Measurements from ENCODE around the gene ZNF76. TPM values are rescaled to one million over a fixed set of nuclear protein-coding genes. Genes with fewer than 3 reads are reported as not detected.

The ZNF76 gene
- total RNA-seq, 1 donor from 2014 or later: 32.8 TPM

DNA sequence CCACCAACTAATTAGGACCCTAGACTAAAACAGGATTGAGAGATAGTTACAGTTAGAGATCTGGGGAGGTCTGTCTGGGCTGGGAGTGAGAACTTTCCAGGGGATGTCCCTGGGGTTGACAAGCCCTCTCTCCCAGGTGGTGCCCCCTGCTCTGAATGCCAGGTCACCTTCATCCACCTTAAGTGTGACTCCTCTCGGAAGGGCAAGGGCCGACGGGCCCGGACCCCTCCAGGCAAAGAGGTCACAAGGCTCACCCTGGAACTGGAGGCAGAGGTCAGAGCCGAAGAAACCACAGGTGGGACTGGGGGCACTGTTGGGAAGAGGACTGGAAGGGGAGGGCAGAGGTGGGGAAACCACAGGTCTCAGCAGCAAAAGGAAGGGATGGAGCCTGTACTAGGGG, 17.0 kb upstream of the ZNF76 start:
- Mint-ChIP-seq H3K27ac (no peak overlapping the region), H3K4me3 (no peak overlapping the region), H3K36me3 (ENCODE audit: low read depth) (peaks cover 2% of the 10 kb centered on the region), H3K27me3 (ENCODE audit: insufficient read depth) (peaks cover 3% of the 10 kb centered on the region), H3K4me1 (ENCODE audit: low read depth) (peaks cover 7% of the 10 kb centered on the region), H3K9me3 (no peaks in the 10 kb centered on the region)
- no peak for DNase-seq (ENCODE audit: low spot score)
- intact Hi-C loops (cut with micrococcal nuclease): loop anchor here (10.0 kb wide), 1 partner anchor 358 kb away; the partner anchor contains the start of genes ANKS1A and TAF11

DNA sequence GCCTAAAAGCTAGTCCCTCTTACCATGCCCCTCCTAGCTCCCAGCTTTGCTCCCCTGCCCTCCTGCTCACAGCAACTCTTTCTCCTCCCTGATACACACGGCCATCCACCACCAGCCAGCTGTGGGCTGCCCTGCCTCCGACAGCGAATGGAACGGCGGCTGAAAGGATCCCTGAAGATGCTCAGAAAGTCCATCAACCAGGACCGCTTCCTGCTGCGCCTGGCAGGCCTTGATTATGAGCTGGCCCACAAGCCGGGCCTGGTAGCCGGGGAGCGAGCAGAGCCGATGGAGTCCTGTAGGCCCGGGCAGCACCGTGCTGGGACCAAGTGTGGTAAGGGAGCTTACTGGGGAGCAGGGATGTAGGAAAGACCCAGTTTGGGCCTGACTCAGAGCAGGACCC, 16.6 kb upstream of the ZNF76 start:
- Mint-ChIP-seq H3K4me3 (no peak overlapping the region), H3K36me3 (ENCODE audit: low read depth) (peaks cover 2% of the 10 kb centered on the region), H3K4me1 (ENCODE audit: low read depth) (peaks cover 11% of the 10 kb centered on the region), H3K27ac (no peak overlapping the region), H3K27me3 (ENCODE audit: insufficient read depth) (peaks cover 3% of the 10 kb centered on the region), H3K9me3 (no peaks in the 10 kb centered on the region)
- no peak for DNase-seq (ENCODE audit: low spot score)
- intact Hi-C loops (cut with micrococcal nuclease): loop anchor here (10.0 kb wide), 1 partner anchor 358 kb away; the partner anchor contains the start of genes ANKS1A and TAF11

DNA sequence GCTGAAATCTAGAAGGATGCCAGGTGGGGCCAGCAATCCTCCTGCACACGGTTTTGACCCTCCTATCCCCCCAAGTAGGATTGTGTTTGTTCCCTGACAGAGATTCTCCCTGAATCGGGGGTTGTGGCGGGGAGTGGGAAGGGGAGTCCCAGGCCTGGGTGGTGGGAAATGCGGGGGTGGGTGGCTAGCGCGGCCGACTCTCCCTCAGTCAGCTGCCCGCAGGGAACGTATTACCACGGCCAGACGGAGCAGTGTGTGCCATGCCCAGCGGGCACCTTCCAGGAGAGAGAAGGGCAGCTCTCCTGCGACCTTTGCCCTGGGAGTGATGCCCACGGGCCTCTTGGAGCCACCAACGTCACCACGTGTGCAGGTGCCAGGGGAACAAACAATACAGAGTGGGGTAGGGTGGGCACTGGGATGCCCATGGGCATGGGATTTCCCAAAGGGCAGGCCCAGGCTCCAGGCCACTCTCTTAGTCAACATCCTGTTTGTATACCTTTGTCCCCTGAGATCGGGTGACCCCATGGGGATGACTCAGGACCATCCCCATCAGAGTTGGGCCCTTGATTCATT, 16.1 kb upstream of the ZNF76 start:
- H3K4me3 Mint-ChIP-seq: no peak overlapping the region
- H3K9me3 Mint-ChIP-seq: no peaks in the 10 kb centered on the region
- no peak for DNase-seq (ENCODE audit: low spot score)
- no peaks in the 10 kb centered on the region for H3K27me3 Mint-ChIP-seq (ENCODE audit: insufficient read depth)
- H3K36me3 Mint-ChIP-seq (ENCODE audit: low read depth): peaks cover 2% of the 10 kb centered on the region
- H3K27ac Mint-ChIP-seq: no peak overlapping the region
- H3K4me1 Mint-ChIP-seq (ENCODE audit: low read depth): peaks cover 17% of the 10 kb centered on the region
- intact Hi-C loops (cut with micrococcal nuclease): loop anchor here (10.0 kb wide), 1 partner anchor 359 kb away; the partner anchor contains the start of genes ANKS1A and TAF11

DNA sequence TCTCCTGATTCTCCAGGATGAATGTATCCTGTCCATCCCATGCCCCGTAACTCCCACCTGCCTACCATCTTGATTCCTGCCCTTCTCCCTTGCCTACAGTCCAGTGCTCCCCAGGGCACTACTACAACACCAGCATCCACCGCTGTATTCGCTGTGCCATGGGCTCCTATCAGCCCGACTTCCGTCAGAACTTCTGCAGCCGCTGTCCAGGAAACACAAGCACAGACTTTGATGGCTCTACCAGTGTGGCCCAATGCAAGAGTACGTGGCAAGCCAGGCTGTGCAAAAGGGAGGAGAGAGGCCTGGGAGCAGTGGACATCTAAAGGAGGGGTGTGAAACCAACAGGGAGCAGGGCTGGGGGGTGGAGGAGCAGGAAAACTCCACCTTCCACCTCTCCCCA, 15.0 kb upstream of the ZNF76 start:
- intact Hi-C loops (cut with micrococcal nuclease): loop anchor here (10.0 kb wide), 1 partner anchor 360 kb away; the partner anchor contains the start of genes ANKS1A and TAF11
- peaks cover 2% of the 10 kb centered on the region for H3K36me3 Mint-ChIP-seq (ENCODE audit: low read depth)
- no peak overlapping the region for H3K4me3 Mint-ChIP-seq
- H3K27ac Mint-ChIP-seq: no peak overlapping the region
- H3K4me1 Mint-ChIP-seq (ENCODE audit: low read depth): peaks cover 24% of the 10 kb centered on the region
- DNase-seq (ENCODE audit: low spot score): no peak
- H3K9me3 Mint-ChIP-seq: no peaks in the 10 kb centered on the region
- no peaks in the 10 kb centered on the region for H3K27me3 Mint-ChIP-seq (ENCODE audit: insufficient read depth)

DNA sequence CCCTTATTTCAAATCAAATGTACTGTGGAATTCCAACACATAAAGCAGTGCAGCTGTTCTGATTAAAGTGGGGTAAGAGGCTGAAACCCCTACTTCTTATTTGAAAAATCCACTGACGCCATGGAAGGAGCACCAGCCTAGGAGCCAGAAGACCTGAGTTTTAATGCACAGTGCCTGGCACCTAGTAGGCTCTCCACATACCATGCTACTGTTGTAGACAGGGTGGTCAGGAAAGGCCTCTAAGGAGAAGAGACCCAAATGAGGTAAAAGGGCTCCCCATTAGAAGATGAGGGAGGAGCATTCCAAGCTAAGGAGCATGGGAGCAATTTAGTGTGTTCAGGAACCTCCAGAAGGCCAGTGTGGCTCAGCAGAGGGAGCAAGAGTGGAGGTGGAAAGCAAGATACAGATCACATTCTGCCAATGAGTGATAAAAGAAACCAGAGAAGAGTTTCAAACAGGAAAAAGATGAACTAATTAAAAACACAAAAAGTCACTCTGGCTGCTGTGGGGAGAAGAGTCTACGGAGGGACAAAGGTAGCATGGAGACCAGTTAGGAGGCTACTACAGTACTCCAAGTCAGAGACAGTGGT, 11.8 kb upstream of the ZNF76 start:
- intact Hi-C loops (cut with micrococcal nuclease): loop anchor here (10.0 kb wide), 1 partner anchor 363 kb away; the partner anchor contains the start of genes ANKS1A and TAF11
- DNase-seq (ENCODE audit: low spot score): no peak
- H3K36me3 Mint-ChIP-seq (ENCODE audit: low read depth): peaks cover 2% of the 10 kb centered on the region
- H3K27ac Mint-ChIP-seq: peak overlapping the region; percentile 0
- H3K9me3 Mint-ChIP-seq: no peaks in the 10 kb centered on the region
- H3K4me1 Mint-ChIP-seq (ENCODE audit: low read depth): peaks cover 27% of the 10 kb centered on the region
- no peaks in the 10 kb centered on the region for H3K27me3 Mint-ChIP-seq (ENCODE audit: insufficient read depth)
- peak overlapping the region; percentile 2 for H3K4me3 Mint-ChIP-seq

DNA sequence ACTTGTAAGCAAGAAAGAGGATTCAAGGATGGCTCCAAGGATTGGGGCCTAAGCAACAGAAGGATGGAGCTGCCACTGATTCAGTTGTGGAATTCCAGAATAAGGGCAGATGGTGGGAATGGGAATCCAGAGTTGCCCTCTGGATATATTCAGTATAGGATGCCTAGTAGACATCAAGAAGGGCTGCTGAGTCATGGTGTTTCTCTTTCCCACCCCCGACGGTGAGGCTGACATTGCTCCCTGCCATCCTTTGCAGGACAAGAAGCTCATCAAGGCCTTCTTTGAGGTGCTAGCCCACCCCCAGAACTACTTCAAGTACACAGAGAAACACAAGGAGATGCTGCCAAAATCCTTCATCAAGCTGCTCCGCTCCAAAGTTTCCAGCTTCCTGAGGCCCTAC, 11.2 kb upstream of the ZNF76 start:
- Mint-ChIP-seq H3K4me3 (no peak overlapping the region), H3K27me3 (ENCODE audit: insufficient read depth) (no peaks in the 10 kb centered on the region), H3K36me3 (ENCODE audit: low read depth) (peaks cover 2% of the 10 kb centered on the region), H3K27ac (peak overlapping the region; percentile 0), H3K9me3 (no peaks in the 10 kb centered on the region), H3K4me1 (ENCODE audit: low read depth) (peaks cover 27% of the 10 kb centered on the region)
- no peak for DNase-seq (ENCODE audit: low spot score)
- intact Hi-C loops (cut with micrococcal nuclease): loop anchor here (10.0 kb wide), 1 partner anchor 363 kb away; the partner anchor contains the start of genes ANKS1A and TAF11

DNA sequence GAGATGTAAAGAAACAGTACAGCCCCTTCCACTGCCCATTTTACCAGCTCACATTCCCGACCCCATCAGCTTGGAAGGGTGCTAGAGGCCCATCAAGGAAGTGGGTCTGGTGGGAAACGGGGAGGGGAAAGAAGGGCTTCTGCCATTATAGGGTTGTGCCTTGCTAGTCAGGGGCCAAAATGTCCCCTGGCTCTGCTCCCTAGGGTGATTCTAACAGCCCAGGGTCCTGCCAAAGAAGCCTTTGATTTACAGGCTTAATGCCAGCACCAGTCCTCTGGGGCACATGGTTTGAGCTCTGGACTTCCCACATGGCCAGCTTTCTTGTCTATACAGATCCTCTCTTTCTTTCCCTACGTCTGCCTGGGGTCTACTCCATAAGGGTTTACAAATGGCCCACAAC, 10.6 kb upstream of the ZNF76 start:
- no peak for DNase-seq (ENCODE audit: low spot score)
- Mint-ChIP-seq H3K27me3 (ENCODE audit: insufficient read depth) (no peaks in the 10 kb centered on the region), H3K36me3 (ENCODE audit: low read depth) (peaks cover 2% of the 10 kb centered on the region), H3K27ac (no peak overlapping the region), H3K4me3 (no peak overlapping the region), H3K9me3 (no peaks in the 10 kb centered on the region), H3K4me1 (ENCODE audit: low read depth) (peaks cover 27% of the 10 kb centered on the region)
- intact Hi-C loops (cut with micrococcal nuclease): loop anchor here (10.0 kb wide), 1 partner anchor 364 kb away; the partner anchor contains the start of genes ANKS1A and TAF11

DNA sequence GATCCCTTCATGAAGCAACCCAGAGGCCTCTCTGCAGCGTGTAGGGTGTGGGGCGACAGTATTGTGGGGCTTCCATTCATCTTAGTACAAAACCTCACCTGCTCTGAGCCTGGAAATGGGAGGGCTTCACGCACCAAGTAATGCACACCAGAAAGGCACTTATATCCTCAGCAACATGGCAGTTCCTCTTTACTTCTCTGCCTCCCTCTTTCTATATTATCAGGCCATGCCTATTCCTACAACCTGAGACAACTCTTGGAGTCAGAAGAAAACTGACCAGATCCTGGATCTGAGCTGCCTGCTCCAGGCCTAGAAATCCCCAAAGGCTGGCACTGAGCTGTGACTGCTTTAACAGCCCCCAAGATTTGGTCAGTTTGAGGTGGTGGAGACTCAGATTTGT, 7.6 kb upstream of the ZNF76 start:
- no peak overlapping the region for H3K4me3 Mint-ChIP-seq
- intact Hi-C loops (cut with micrococcal nuclease): no loop called here
- no peaks in the 10 kb centered on the region for H3K36me3 Mint-ChIP-seq (ENCODE audit: low read depth)
- H3K27ac Mint-ChIP-seq: no peak overlapping the region
- H3K27me3 Mint-ChIP-seq (ENCODE audit: insufficient read depth): no peaks in the 10 kb centered on the region
- H3K9me3 Mint-ChIP-seq: no peaks in the 10 kb centered on the region
- no peak for DNase-seq (ENCODE audit: low spot score)
- H3K4me1 Mint-ChIP-seq (ENCODE audit: low read depth): peaks cover 27% of the 10 kb centered on the region

DNA sequence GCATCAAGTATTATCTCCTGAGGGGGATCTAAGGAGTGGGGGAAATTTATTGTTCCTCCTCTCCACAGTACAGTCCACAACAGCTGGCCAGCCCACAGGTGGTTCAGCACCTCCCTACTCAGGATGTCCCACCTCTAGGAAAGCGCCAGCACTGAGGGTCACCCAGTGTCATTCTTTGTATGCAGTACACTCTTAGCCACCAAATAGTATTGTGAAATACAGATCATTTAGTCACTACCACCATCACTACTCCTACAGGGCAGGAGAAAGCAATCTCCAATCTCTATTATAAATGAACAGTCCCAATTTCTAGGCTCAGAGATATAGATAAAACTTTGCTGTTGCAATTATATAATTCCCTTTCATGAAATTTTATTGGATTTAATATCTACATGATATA, 6.3 kb upstream of the ZNF76 start:
- H3K4me3 Mint-ChIP-seq: no peak overlapping the region
- H3K4me1 Mint-ChIP-seq (ENCODE audit: low read depth): peaks cover 19% of the 10 kb centered on the region
- H3K9me3 Mint-ChIP-seq: no peaks in the 10 kb centered on the region
- H3K27ac Mint-ChIP-seq: no peak overlapping the region
- no peaks in the 10 kb centered on the region for H3K27me3 Mint-ChIP-seq (ENCODE audit: insufficient read depth)
- intact Hi-C loops (cut with micrococcal nuclease): no loop called here
- no peaks in the 10 kb centered on the region for H3K36me3 Mint-ChIP-seq (ENCODE audit: low read depth)
- no peak for DNase-seq (ENCODE audit: low spot score)

DNA sequence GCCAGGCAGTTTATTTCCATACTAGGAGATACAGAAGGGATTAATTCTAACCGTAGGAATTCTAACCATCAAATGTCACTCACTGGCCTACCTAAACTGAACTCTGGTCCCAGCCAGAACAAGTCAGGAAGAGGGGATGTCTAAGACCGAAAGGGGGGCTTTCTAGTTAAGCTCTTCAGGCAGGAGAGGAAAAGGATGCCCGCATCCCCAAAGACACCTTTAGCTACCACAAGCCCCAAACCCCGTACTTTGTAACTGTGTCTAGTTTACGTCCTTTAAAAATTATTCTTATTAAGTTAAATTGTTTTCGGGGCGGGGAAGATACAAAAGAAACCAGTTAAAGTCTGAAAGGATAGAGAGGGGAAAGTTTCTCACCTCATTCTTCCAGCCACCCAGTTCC, 1.2 kb upstream of the ZNF76 start:
- Mint-ChIP-seq H3K27me3 (ENCODE audit: insufficient read depth) (no peaks in the 10 kb centered on the region), H3K27ac (peak overlapping the region; percentile 88), H3K36me3 (ENCODE audit: low read depth) (peaks cover 2% of the 10 kb centered on the region), H3K9me3 (no peaks in the 10 kb centered on the region), H3K4me1 (ENCODE audit: low read depth) (peaks cover 31% of the 10 kb centered on the region), H3K4me3 (peak overlapping the region; percentile 96)
- no peak for DNase-seq (ENCODE audit: low spot score)
- intact Hi-C loops (cut with micrococcal nuclease): loop anchor here (2.0 kb wide), 1 partner anchor 44 kb away; no protein-coding TSS in a partner anchor

DNA sequence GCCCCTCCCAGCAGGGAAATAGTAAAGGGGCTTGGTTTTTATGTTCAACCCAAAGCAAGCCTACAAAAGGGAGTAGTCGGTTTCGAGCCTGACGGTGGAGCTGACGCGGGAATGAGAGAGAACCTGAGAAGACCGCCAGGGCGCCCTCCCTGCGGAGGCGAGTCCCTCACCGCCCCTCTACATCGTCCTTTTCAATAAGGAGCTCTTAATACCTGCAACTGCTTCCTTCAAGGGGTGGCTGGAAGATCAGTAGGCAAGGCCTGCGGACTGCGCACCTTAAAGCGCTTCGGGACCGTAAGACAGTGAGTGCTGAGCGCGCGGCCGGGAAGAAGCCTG, 709 bp upstream of the ZNF76 start:
- Mint-ChIP-seq H3K36me3 (ENCODE audit: low read depth) (peaks cover 2% of the 10 kb centered on the region), H3K27me3 (ENCODE audit: insufficient read depth) (no peaks in the 10 kb centered on the region), H3K27ac (peak overlapping the region; percentile 88), H3K9me3 (no peaks in the 10 kb centered on the region), H3K4me3 (peak overlapping the region; percentile 96), H3K4me1 (ENCODE audit: low read depth) (peaks cover 35% of the 10 kb centered on the region)
- no peak for DNase-seq (ENCODE audit: low spot score)
- intact Hi-C loops (cut with micrococcal nuclease): loop anchor here (1.0 to 2.0 kb wide), 6 partner anchors 44 to 502 kb away; partner anchors contain the start of genes ANKS1A, FANCE, PPARD and RPL10A

DNA sequence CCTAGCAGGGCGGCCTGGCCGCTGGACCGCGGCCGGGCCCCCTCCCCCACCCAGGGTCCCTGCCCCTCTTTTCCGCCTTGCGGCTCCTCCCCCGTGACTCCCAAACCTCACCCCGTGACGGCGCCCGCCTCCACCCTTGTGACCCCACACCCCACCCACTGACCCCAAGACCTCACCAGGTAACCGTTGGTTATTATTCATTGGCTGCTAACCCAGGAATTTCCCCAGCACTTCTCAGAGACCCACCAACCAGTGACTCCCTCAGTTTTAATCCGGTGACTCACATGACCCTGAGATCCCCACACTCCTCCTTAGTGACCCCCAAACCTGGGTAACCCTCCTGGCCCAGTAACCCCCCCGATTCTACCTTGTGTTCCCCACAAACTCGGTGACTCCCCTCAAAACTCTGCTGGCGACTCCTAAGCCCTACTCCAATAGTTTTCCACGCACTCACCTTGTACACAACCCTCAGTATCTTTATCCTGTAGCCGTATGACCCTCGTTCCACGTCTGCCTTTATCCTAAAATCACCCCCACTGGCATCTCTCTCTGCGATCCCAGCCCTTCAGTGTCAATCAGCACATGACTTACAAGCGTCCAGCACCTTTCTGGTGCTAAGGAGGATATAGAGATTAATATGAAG, 534 bp downstream of the ZNF76 start:
- intact Hi-C loops (cut with micrococcal nuclease): loop anchor here (1.0 to 2.0 kb wide), 6 partner anchors 43 to 503 kb away; partner anchors contain the start of genes ANKS1A, FANCE, PPARD and RPL10A
- peak overlapping the region; percentile 86 for H3K4me3 Mint-ChIP-seq
- peaks cover 41% of the 10 kb centered on the region for H3K4me1 Mint-ChIP-seq (ENCODE audit: low read depth)
- peaks cover 4% of the 10 kb centered on the region for H3K36me3 Mint-ChIP-seq (ENCODE audit: low read depth)
- H3K27ac Mint-ChIP-seq: peak overlapping the region; percentile 84
- no peaks in the 10 kb centered on the region for H3K9me3 Mint-ChIP-seq
- DNase-seq (ENCODE audit: low spot score): peak; percentile 63
- H3K27me3 Mint-ChIP-seq (ENCODE audit: insufficient read depth): no peaks in the 10 kb centered on the region
